ENCODE data around the gene EXOC3L4. TPM values are rescaled to one million over a fixed set of nuclear protein-coding genes. Genes with fewer than 3 reads are reported as not detected.

The EXOC3L4 gene
- total and polyA plus RNA-seq, 9 of the 15 experiments (the other 6 are each of a cell fraction or from before 2014, with no cell fraction given), result 0.10 to 6.7 (median 0.98) TPM; not detected in 1

DNA sequence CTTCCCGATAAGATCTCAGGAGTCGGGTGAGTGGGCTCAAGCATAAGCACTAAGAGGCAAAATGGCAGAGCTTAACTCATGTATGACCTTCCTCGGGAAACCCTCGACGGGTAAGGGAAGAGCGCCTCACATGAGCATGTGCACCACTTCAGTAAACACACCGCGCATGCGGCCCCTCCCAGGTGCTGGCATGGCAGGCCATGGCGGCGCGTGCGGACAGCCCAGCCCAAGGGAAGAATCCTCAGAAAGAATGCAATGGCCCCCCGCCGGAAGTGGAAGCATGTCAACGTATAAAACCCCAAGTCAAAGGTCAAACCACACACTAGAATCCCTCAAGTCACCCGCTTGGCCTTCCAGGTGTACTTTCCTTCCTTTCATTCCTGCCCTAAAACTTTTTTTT lies 22.1 kb downstream of the EXOC3L4 start (continued):
- TF ChIP-seq, protein P1, sequence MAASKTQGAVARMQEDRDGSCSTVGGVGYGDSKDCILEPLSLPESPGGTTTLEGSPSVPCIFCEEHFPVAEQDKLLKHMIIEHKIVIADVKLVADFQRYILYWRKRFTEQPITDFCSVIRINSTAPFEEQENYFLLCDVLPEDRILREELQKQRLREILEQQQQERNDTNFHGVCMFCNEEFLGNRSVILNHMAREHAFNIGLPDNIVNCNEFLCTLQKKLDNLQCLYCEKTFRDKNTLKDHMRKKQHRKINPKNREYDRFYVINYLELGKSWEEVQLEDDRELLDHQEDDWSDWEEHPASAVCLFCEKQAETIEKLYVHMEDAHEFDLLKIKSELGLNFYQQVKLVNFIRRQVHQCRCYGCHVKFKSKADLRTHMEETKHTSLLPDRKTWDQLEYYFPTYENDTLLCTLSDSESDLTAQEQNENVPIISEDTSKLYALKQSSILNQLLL (CRISPR knock-in tag; IDR thresholded peaks at IDR 0.05; ENCODE audit: borderline replicate concordance), result no peak
- TF ChIP-seq MED1 (CRISPR knock-in tag; IDR thresholded peaks at IDR 0.05; ENCODE audit: borderline replicate concordance), result no peak
- no peak for TF ChIP-seq E2F3 (CRISPR knock-in tag; IDR thresholded peaks at IDR 0.05)
- TF ChIP-seq NR2F6 (CRISPR knock-in tag; IDR thresholded peaks at IDR 0.05), result no peak
- TF ChIP-seq, protein P2, sequence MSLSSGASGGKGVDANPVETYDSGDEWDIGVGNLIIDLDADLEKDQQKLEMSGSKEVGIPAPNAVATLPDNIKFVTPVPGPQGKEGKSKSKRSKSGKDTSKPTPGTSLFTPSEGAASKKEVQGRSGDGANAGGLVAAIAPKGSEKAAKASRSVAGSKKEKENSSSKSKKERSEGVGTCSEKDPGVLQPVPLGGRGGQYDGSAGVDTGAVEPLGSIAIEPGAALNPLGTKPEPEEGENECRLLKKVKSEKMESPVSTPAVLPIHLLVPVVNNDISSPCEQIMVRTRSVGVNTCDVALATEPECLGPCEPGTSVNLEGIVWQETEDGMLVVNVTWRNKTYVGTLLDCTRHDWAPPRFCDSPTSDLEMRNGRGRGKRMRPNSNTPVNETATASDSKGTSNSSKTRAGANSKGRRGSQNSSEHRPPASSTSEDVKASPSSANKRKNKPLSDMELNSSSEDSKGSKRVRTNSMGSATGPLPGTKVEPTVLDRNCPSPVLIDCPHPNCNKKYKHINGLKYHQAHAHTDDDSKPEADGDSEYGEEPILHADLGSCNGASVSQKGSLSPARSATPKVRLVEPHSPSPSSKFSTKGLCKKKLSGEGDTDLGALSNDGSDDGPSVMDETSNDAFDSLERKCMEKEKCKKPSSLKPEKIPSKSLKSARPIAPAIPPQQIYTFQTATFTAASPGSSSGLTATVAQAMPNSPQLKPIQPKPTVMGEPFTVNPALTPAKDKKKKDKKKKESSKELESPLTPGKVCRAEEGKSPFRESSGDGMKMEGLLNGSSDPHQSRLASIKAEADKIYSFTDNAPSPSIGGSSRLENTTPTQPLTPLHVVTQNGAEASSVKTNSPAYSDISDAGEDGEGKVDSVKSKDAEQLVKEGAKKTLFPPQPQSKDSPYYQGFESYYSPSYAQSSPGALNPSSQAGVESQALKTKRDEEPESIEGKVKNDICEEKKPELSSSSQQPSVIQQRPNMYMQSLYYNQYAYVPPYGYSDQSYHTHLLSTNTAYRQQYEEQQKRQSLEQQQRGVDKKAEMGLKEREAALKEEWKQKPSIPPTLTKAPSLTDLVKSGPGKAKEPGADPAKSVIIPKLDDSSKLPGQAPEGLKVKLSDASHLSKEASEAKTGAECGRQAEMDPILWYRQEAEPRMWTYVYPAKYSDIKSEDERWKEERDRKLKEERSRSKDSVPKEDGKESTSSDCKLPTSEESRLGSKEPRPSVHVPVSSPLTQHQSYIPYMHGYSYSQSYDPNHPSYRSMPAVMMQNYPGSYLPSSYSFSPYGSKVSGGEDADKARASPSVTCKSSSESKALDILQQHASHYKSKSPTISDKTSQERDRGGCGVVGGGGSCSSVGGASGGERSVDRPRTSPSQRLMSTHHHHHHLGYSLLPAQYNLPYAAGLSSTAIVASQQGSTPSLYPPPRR (CRISPR knock-in tag; IDR thresholded peaks at IDR 0.05; ENCODE audit: borderline replicate concordance), result no peak
- TF ChIP-seq XRCC4 (IDR thresholded peaks at IDR 0.05; ENCODE audit: extremely low read depth, insufficient read depth, insufficient read length), result no peak
- TF ChIP-seq, protein P3, sequence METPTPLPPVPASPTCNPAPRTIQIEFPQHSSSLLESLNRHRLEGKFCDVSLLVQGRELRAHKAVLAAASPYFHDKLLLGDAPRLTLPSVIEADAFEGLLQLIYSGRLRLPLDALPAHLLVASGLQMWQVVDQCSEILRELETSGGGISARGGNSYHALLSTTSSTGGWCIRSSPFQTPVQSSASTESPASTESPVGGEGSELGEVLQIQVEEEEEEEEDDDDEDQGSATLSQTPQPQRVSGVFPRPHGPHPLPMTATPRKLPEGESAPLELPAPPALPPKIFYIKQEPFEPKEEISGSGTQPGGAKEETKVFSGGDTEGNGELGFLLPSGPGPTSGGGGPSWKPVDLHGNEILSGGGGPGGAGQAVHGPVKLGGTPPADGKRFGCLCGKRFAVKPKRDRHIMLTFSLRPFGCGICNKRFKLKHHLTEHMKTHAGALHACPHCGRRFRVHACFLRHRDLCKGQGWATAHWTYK (CRISPR knock-in tag; IDR thresholded peaks at IDR 0.05), result no peak
- TF ChIP-seq PURB (CRISPR knock-in tag; IDR thresholded peaks at IDR 0.05; ENCODE audit: low read depth), result no peak
- TF ChIP-seq SRF (CRISPR knock-in tag; IDR thresholded peaks at IDR 0.05), result no peak
- no peak for TF ChIP-seq ZNF311 (CRISPR knock-in tag; IDR thresholded peaks at IDR 0.05)
- no peak for TF ChIP-seq ZNF143 (CRISPR knock-in tag; IDR thresholded peaks at IDR 0.05)
- TF ChIP-seq ZNF79 (CRISPR knock-in tag; IDR thresholded peaks at IDR 0.05; ENCODE audit: low read depth), result no peak
- TF ChIP-seq, protein P4, sequence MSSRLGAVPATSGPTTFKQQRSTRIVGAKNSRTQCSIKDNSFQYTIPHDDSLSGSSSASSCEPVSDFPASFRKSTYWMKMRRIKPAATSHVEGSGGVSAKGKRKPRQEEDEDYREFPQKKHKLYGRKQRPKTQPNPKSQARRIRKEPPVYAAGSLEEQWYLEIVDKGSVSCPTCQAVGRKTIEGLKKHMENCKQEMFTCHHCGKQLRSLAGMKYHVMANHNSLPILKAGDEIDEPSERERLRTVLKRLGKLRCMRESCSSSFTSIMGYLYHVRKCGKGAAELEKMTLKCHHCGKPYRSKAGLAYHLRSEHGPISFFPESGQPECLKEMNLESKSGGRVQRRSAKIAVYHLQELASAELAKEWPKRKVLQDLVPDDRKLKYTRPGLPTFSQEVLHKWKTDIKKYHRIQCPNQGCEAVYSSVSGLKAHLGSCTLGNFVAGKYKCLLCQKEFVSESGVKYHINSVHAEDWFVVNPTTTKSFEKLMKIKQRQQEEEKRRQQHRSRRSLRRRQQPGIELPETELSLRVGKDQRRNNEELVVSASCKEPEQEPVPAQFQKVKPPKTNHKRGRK (tag; IDR thresholded peaks at IDR 0.05), result no peak
- no peak for TF ChIP-seq CEBPG (CRISPR knock-in tag; IDR thresholded peaks at IDR 0.05)
- no peak for TF ChIP-seq CEBPG (tag; conservative IDR thresholded peaks at IDR 0.05 in 1 of 2, IDR thresholded peaks at IDR 0.05 in 1 of 2)
- TF ChIP-seq ZNF445 (CRISPR knock-in tag; IDR thresholded peaks at IDR 0.05; ENCODE audit: low read depth), result no peak
